ENCODE results near the gene FBXL3.

- TF ChIP-seq USF1 (IDR thresholded peaks at IDR 0.05; ENCODE audit: borderline replicate concordance, low read depth), result no peak
- no peak for TF ChIP-seq CTCF (IDR thresholded peaks at IDR 0.05)
- TF ChIP-seq CHD2 (IDR thresholded peaks at IDR 0.05; ENCODE audit: low read length, partially characterized antibody), result no peak
- TF ChIP-seq MAX (IDR thresholded peaks at IDR 0.05; ENCODE audit: low read depth), result no peak
- TF ChIP-seq SIN3A (IDR thresholded peaks at IDR 0.05; ENCODE audit: borderline replicate concordance, low read depth, low read length), result no peak
- no peak for TF ChIP-seq FOSL2 (IDR thresholded peaks at IDR 0.05; ENCODE audit: borderline replicate concordance, low read depth)
- no peak for TF ChIP-seq EP300 (IDR thresholded peaks at IDR 0.05; ENCODE audit: borderline replicate concordance in 1 of 2, low read depth in 1 of 2, low read length in 1 of 2)
- no peak for TF ChIP-seq RCOR1 (IDR thresholded peaks at IDR 0.05; ENCODE audit: low read length)
- TF ChIP-seq RXRA (IDR thresholded peaks at IDR 0.05; ENCODE audit: borderline replicate concordance, low read depth), result no peak
- TF ChIP-seq RAD21 (IDR thresholded peaks at IDR 0.05; ENCODE audit: low read length), result no peak
- no peak for TF ChIP-seq GABPA (IDR thresholded peaks at IDR 0.05; ENCODE audit: low read depth)
- no peak for TF ChIP-seq POLR2AphosphoS5 (IDR thresholded peaks at IDR 0.05; ENCODE audit: low read depth, low read length)
- TF ChIP-seq YY1 (IDR thresholded peaks at IDR 0.05; ENCODE audit: low read depth), result no peak
These were observed 26.5 kb downstream of the FBXL3 start for GRCh38 chr13:77000475-77000874.
